A549 (cell line): Measurements from ENCODE around the gene ZNF438.

Experiments used
- CTCF ChIP-seq: fragments of >200 bp; sonication (Bioruptor Twin); formaldehyde crosslinking; IDR thresholded peaks from 3 replicates; pipeline ENCODE4 v1.5.1; 2016
- E2F6 ChIP-seq: IDR thresholded peaks from 2 replicates; pipeline ENCODE4 v1.6.1; 2012; ENCODE audit warnings: low read depth, borderline replicate concordance
- HDAC2 ChIP-seq: fragments of 200-600 bp; sonication (generic); IDR thresholded peaks from 2 replicates; pipeline ENCODE4 v1.6.1; 2016
- HMGXB4 ChIP-seq: fragments of 250-450 bp; sonication (Bioruptor Pico); IDR thresholded peaks from 2 replicates; pipeline ENCODE4 v1.5.0; 2021; ENCODE audit warnings: mild to moderate bottlenecking, moderate library complexity, borderline replicate concordance
- HOXA7 ChIP-seq: fragments of 250-450 bp; sonication (Bioruptor Pico); IDR thresholded peaks from 2 replicates; pipeline ENCODE4 v1.5.0; 2020; ENCODE audit warnings: mild to moderate bottlenecking, moderate library complexity
- JUN ChIP-seq, 2 experiments: fragments of >200 bp; sonication (Bioruptor Twin); formaldehyde crosslinking; IDR thresholded peaks; 2 replicates in 1 of 2; 3 replicates in 1 of 2; pipeline ENCODE4 v1.6.1; 2016 to 2017
- KDM5A ChIP-seq: fragments of 200-600 bp; sonication (generic); IDR thresholded peaks from 2 replicates; pipeline ENCODE4 v1.6.1; 2016; ENCODE audit warnings: antibody characterized with exemption, mild to moderate bottlenecking
- POLR2AphosphoS2 ChIP-seq: conservative IDR thresholded peaks from 2 replicates; pipeline ENCODE4 v1.6.1; 2012; ENCODE audit warnings: low read length, improper control_type of control experiment, inconsistent platforms
- RARB ChIP-seq: fragments of 250-450 bp; sonication (Bioruptor Pico); IDR thresholded peaks from 2 replicates; pipeline ENCODE4 v1.8.0; 2021; ENCODE audit warnings: mild to moderate bottlenecking, moderate library complexity
- RFX5 ChIP-seq: fragments of 450-650 bp; IDR thresholded peaks from 2 replicates; pipeline ENCODE4 v1.7.1; 2014; ENCODE audit warnings: antibody characterized with exemption, mild to moderate bottlenecking, moderate library complexity
- SREBF2 ChIP-seq: fragments of 450-650 bp; IDR thresholded peaks from 2 replicates; pipeline ENCODE4 v1.6.1; 2014; ENCODE audit warnings: mild to moderate bottlenecking, moderate library complexity

- TF ChIP-seq CTCF (no peak), JUN (IDR thresholded peaks at IDR 0.05) (no peak), HOXA7 (no peak), E2F6 (no peak), KDM5A (no peak), HDAC2 (no peak), HMGXB4 (CRISPR knock-in tag) (no peak), RFX5 (no peak), SREBF2 (no peak), POLR2AphosphoS2 (no peak), RARB (CRISPR knock-in tag) (no peak)
Observed at GRCh38 chr10:30863516-30864210, 168.0 kb downstream of the ZNF438 start.
